ENCODE results near the gene ADPRS. TPM values are rescaled to one million over a fixed set of nuclear protein-coding genes. Genes with fewer than 3 reads are reported as not detected.

The ADPRS gene
- total and polyA plus RNA-seq, 8 donors: 1.8 to 27.5 (median 14.6) TPM

DNA sequence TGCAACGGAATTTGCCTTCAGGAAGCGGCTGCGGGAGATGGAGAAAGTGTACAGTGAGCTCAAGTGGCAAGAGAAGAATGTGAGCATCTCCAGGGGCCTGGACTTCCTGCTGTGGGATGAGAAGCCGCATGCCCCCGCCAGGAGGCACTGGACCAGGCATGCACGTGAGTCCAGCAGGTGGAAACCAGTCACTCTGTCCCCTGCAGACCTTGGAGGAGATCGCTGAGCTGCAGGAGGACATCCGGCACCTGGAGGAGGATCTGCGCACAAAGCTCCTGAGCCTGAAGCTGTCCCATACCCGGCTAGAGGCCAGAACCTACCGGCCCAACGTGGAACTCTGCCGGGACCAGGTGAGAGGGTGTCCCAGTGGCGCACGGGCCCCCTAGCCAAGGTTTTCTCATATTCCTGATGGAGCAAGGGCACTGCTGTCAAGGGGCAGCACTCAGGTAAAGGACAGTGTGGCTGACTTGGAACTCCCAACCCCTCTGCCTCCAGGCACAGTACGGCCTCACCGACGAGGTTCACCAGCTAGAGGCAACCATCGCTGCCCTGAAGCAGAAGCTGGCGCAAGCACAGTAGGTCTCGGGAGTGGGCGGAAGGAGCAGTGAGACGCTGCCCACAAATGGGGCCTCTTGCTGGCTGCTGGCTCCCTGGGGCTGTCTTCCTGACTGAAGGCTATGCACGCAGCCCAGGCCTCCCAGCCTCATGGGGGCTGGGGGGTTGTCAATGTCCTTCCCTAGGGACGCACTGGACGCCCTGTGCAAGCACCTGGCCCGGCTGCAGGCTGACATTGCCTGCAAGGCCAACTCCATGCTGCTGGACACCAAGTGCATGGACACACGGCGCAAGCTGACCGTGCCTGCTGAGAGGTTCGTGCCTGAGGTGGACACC is 1.2 kb upstream of the ADPRS start:
- DNase-seq: peak; percentile 21 to 22
- no peaks in the 10 kb centered on the region for H3K9me3 ChIP-seq
- TF ChIP-seq POLR2A (IDR thresholded peaks at IDR 0.05) (no peak), POLR2AphosphoS5 (IDR thresholded peaks at IDR 0.05) (no peak), EP300 (IDR thresholded peaks at IDR 0.05) (no peak)
- TF ChIP-seq, protein P1, sequence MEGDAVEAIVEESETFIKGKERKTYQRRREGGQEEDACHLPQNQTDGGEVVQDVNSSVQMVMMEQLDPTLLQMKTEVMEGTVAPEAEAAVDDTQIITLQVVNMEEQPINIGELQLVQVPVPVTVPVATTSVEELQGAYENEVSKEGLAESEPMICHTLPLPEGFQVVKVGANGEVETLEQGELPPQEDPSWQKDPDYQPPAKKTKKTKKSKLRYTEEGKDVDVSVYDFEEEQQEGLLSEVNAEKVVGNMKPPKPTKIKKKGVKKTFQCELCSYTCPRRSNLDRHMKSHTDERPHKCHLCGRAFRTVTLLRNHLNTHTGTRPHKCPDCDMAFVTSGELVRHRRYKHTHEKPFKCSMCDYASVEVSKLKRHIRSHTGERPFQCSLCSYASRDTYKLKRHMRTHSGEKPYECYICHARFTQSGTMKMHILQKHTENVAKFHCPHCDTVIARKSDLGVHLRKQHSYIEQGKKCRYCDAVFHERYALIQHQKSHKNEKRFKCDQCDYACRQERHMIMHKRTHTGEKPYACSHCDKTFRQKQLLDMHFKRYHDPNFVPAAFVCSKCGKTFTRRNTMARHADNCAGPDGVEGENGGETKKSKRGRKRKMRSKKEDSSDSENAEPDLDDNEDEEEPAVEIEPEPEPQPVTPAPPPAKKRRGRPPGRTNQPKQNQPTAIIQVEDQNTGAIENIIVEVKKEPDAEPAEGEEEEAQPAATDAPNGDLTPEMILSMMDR (IDR thresholded peaks at IDR 0.05): no peak
- intact Hi-C loops (cut with DNase I; ENCODE audit: low total_unique reads): no loop called here
- no peak overlapping the region for H3K27ac ChIP-seq
- 87 to 92% (median 90%) methylated on average over 11 to 31 of the region's 31 CpGs for WGBS, 5 donors
- H3K36me3 ChIP-seq: peaks cover 8 to 19% (median 18%) of the 10 kb centered on the region in 4 donors
- peaks cover 27 to 53% (median 44%) of the 10 kb centered on the region in 4 donors for H3K4me1 ChIP-seq
- peaks cover 0 to 33% (median 6%) of the 10 kb centered on the region in 3 donors for H3K27me3 ChIP-seq
- no peak overlapping the region for H3K4me3 ChIP-seq

DNA sequence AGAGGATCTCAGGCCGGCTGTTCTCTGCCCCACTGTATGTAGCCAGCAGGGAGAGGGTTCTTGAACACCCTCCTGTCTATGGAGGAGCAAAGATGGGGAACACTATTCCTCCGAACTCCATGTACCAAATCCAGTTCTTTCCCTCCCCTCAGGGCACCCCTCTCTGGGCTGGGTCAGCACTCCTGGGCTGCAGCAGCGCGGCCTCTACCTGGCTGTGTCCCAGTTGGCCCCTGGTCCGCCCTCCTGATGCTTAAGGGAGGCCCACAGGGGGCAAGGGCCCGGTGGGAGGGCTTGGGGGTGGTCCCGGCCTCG is 471 bp upstream of the ADPRS start:
- intact Hi-C loops (cut with DNase I; ENCODE audit: low total_unique reads): no loop called here
- Histone ChIP-seq H3K27ac (peak overlapping the region in 4 of 5 donors; percentile 86 to 93 (median 91)), H3K9me3 (no peaks in the 10 kb centered on the region), H3K4me3 (peak overlapping the region; percentile 63 to 100 (median 88)), H3K27me3 (peaks cover 0 to 30% (median 6%) of the 10 kb centered on the region in 3 donors), H3K4me1 (peaks cover 27 to 58% (median 44%) of the 10 kb centered on the region in 4 donors), H3K36me3 (peaks cover 15 to 27% (median 26%) of the 10 kb centered on the region in 4 donors)
- DNase-seq: no peak
- TF ChIP-seq EP300 (IDR thresholded peaks at IDR 0.05) (no peak), POLR2A (IDR thresholded peaks at IDR 0.05) (no peak), POLR2AphosphoS5 (IDR thresholded peaks at IDR 0.05) (no peak)
- TF ChIP-seq, protein P1 (IDR thresholded peaks at IDR 0.05): no peak
- 20 to 36% (median 33%) methylated on average over 5 to 8 of the region's 8 CpGs for WGBS, 5 donors

DNA sequence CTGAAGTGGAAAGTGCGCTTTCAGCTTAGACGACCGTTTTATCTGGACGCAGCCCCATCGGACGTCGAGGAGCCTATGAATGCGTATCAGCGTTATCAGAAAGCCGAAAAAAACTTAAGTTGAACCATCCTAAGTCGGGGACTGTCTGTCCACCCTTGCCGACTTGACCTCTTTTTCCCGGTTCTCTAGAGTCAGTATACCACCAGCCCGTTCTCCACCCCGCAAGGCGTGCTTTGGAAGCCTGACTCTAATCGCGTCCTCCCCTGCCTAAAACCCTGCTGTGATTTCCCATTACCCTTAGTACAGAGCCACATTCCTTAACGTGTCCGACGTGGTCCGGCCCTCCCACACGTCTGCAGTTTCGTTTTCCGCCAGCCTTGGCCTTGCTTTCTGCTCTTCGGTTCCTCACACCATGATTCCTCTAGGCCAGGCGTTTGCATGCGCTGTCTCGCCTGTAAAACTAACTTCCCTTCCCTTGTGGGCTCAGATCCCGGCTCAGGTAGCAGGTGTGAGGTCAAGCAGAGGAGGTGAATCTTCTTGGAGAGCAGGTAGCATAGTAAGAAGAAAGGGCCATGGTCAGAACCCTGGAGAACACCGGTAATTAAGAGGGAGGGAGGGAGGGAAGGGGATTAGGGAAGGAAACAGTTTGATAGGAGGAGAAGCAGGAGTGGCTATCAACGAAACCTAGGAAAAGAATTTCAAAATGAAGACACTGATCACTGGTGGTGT is 865 bp downstream of the ADPRS start:
- H3K36me3 ChIP-seq: peaks cover 27 to 40% (median 39%) of the 10 kb centered on the region in 4 donors
- WGBS, 5 donors: 3 to 5% (median 4%) methylated on average over 32 of the region's 32 CpGs
- peak in 1 of 2 donors; percentile 71 for DNase-seq
- TF ChIP-seq, protein P1 (IDR thresholded peaks at IDR 0.05): no peak
- TF ChIP-seq EP300 (IDR thresholded peaks at IDR 0.05) (no peak), POLR2A (IDR thresholded peaks at IDR 0.05) (no peak), POLR2AphosphoS5 (IDR thresholded peaks at IDR 0.05) (no peak)
- peaks cover 0 to 16% (median 0%) of the 10 kb centered on the region in 3 donors for H3K27me3 ChIP-seq
- H3K9me3 ChIP-seq: no peaks in the 10 kb centered on the region
- peak overlapping the region; percentile 86 to 93 (median 89) for H3K27ac ChIP-seq
- peaks cover 17 to 52% (median 40%) of the 10 kb centered on the region in 4 donors for H3K4me1 ChIP-seq
- intact Hi-C loops (cut with DNase I; ENCODE audit: low total_unique reads): no loop called here
- H3K4me3 ChIP-seq: peak overlapping the region; percentile 63 to 100 (median 88)

DNA sequence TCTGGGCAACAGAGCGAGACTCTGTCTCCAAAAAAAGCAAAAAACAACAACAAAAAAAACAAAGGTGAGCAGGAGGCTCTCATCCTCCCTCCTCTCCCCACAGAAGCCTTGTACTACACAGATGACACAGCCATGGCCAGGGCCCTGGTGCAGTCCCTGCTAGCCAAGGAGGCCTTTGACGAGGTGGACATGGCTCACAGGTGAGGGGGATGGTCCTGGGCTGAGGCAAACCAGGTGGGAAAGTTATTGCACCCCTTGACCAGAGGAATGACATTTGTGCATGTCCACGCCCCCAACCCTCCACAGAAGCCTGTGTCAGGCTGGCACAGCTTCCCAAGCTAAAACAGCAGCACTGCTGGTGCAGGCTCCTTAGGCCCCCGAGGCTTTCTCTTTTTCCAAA is 2.4 kb downstream of the ADPRS start:
- TF ChIP-seq EP300 (IDR thresholded peaks at IDR 0.05) (no peak), POLR2A (IDR thresholded peaks at IDR 0.05) (no peak), POLR2AphosphoS5 (IDR thresholded peaks at IDR 0.05) (no peak)
- TF ChIP-seq, protein P1 (IDR thresholded peaks at IDR 0.05): no peak
- 87 to 94% (median 93%) methylated on average over 3 to 4 of the region's 4 CpGs for WGBS, 5 donors
- Histone ChIP-seq H3K36me3 (peaks cover 27 to 56% (median 53%) of the 10 kb centered on the region in 4 donors), H3K9me3 (no peaks in the 10 kb centered on the region), H3K27ac (no peak overlapping the region), H3K27me3 (peaks cover 0 to 2% (median 0%) of the 10 kb centered on the region in 3 donors), H3K4me3 (no peak overlapping the region), H3K4me1 (peaks cover 14 to 62% (median 40%) of the 10 kb centered on the region in 4 donors)
- intact Hi-C loops (cut with DNase I; ENCODE audit: low total_unique reads): no loop called here
- no peak for DNase-seq
